HEK293 (cell line): ENCODE data around the gene NRL.

Experiments used
- CTCF ChIA-PET: fragments of 350-600 bp; formaldehyde crosslinking; extraction: SDS; loops from one replicate; lab custom pipeline; 2021; ENCODE audit warnings: antibody characterized with exemption; lab: Yijun Ruan, JAX
- POLR2A ChIA-PET: fragments of 300-600 bp; formaldehyde crosslinking; extraction: SDS; loops from one replicate; lab custom pipeline; 2020; ENCODE audit warnings: antibody characterized with exemption, inconsistent platforms; lab: Yijun Ruan, JAX
- H3K27ac ChIP-seq: fragments of 200-500 bp; sonication (Bioruptor generic); 2 replicates; pipeline ENCODE4 v1.5.1; 2014; ENCODE audit warnings: low read depth, low read length, control low read depth, inconsistent platforms; ENCODE audit errors: extremely low read depth
- H3K36me3 ChIP-seq, 2 experiments: fragments of 200-500 bp in 1 of 2; sonication (Bioruptor generic) in 1 of 2; 1 replicate in 1 of 2; 2 replicates in 1 of 2; pipeline ENCODE4 v1.5.1; 2014 to 2017; ENCODE audit warnings: inconsistent platforms in 2 of 2, low read length in 2 of 2; ENCODE audit not compliant: control insufficient read depth in 2 of 2, insufficient read depth in 1 of 2
- H3K4me1 ChIP-seq: fragments of 200-500 bp; sonication (Bioruptor generic); 2 replicates; pipeline ENCODE4 v1.5.1; 2014; ENCODE audit warnings: mild to moderate bottlenecking, low read length, inconsistent platforms; ENCODE audit not compliant: control insufficient read depth, insufficient read depth
- H3K4me3 ChIP-seq: 2 replicates; pipeline ENCODE4 v1.5.1; 2011; ENCODE audit warnings: low read depth, mild to moderate bottlenecking, control low read depth, low read length, moderate library complexity
- H3K9me3 ChIP-seq: fragments of 200-500 bp; sonication (Bioruptor generic); 2 replicates; pipeline ENCODE4 v1.5.1; 2014; ENCODE audit warnings: low read depth, low read length, inconsistent platforms; ENCODE audit not compliant: control insufficient read depth, insufficient read depth
- EGR2 ChIP-seq: fragments of 450-650 bp; formaldehyde crosslinking; IDR thresholded peaks from 2 replicates; pipeline ENCODE4 v1.5.1; 2016; ENCODE audit warnings: low read depth, missing biosample characterization, missing genetic modification characterization
- REST ChIP-seq: fragments of 450-650 bp; formaldehyde crosslinking; IDR thresholded peaks from 2 replicates; pipeline ENCODE4 v1.5.1; 2016; ENCODE audit warnings: missing biosample characterization, missing genetic modification characterization
- SCRT1 ChIP-seq: fragments of 450-650 bp; formaldehyde crosslinking; IDR thresholded peaks from 2 replicates; pipeline ENCODE4 v1.5.1; 2016; ENCODE audit warnings: missing biosample characterization, missing genetic modification characterization, borderline replicate concordance
- SP3 ChIP-seq: fragments of 450-650 bp; formaldehyde crosslinking; IDR thresholded peaks from 2 replicates; pipeline ENCODE4 v1.5.1; 2016; ENCODE audit warnings: missing biosample characterization, missing genetic modification characterization
- ZFHX2 ChIP-seq: fragments of 450-650 bp; formaldehyde crosslinking; conservative IDR thresholded peaks from 2 replicates; pipeline ENCODE4 v1.5.1; 2016; ENCODE audit warnings: missing biosample characterization, missing genetic modification characterization
- ZIC2 ChIP-seq: fragments of 450-650 bp; formaldehyde crosslinking; IDR thresholded peaks from 2 replicates; pipeline ENCODE4 v1.5.1; 2016; ENCODE audit warnings: missing biosample characterization, missing genetic modification characterization
- ZNF132 ChIP-seq: fragments of 450-650 bp; formaldehyde crosslinking; IDR thresholded peaks from 2 replicates; pipeline ENCODE4 v1.5.1; 2017; ENCODE audit warnings: missing biosample characterization, missing genetic modification characterization, borderline replicate concordance
- ZNF223 ChIP-seq: fragments of 450-650 bp; formaldehyde crosslinking; IDR thresholded peaks from 2 replicates; pipeline ENCODE4 v1.5.1; 2016; ENCODE audit warnings: missing biosample characterization, missing genetic modification characterization
- ZNF24 ChIP-seq: fragments of 450-650 bp; formaldehyde crosslinking; IDR thresholded peaks from 2 replicates; pipeline ENCODE4 v1.5.1; 2016; ENCODE audit warnings: missing biosample characterization, missing genetic modification characterization
- ZNF341 ChIP-seq: fragments of 450-650 bp; formaldehyde crosslinking; IDR thresholded peaks from 2 replicates; pipeline ENCODE4; 2016; ENCODE audit warnings: low read depth, missing biosample characterization, missing genetic modification characterization
- ZNF433 ChIP-seq: fragments of 450-650 bp; formaldehyde crosslinking; IDR thresholded peaks from 2 replicates; pipeline ENCODE4 v1.5.1; 2016; ENCODE audit warnings: missing biosample characterization, missing genetic modification characterization, low read depth
- ZNF501 ChIP-seq: fragments of 450-650 bp; formaldehyde crosslinking; IDR thresholded peaks from 2 replicates; pipeline ENCODE4 v1.5.1; 2016; ENCODE audit warnings: missing biosample characterization, missing genetic modification characterization
- ZNF530 ChIP-seq: fragments of 450-650 bp; formaldehyde crosslinking; IDR thresholded peaks from 2 replicates; pipeline ENCODE4 v1.5.1; 2016; ENCODE audit warnings: low read depth, missing biosample characterization, missing genetic modification characterization
- ZNF629 ChIP-seq: fragments of 450-650 bp; formaldehyde crosslinking; IDR thresholded peaks from 2 replicates; pipeline ENCODE4 v1.5.1; 2017; ENCODE audit warnings: missing biosample characterization, missing genetic modification characterization
- ZNF654 ChIP-seq: fragments of 450-650 bp; formaldehyde crosslinking; IDR thresholded peaks from 2 replicates; pipeline ENCODE4 v1.5.1; 2016; ENCODE audit warnings: low read depth, missing biosample characterization, missing genetic modification characterization
- ZNF785 ChIP-seq: fragments of 450-650 bp; formaldehyde crosslinking; IDR thresholded peaks from 2 replicates; pipeline ENCODE4 v1.5.1; 2016; ENCODE audit warnings: missing biosample characterization, missing genetic modification characterization
- ZSCAN18 ChIP-seq: fragments of 450-650 bp; formaldehyde crosslinking; IDR thresholded peaks from 2 replicates; pipeline ENCODE4 v1.5.1; 2016; ENCODE audit warnings: missing biosample characterization, missing genetic modification characterization
- TF ChIP-seq, protein P1 (sequence below): fragments of 450-650 bp; formaldehyde crosslinking; IDR thresholded peaks from 2 replicates; pipeline ENCODE4 v1.5.1; 2017; ENCODE audit warnings: missing biosample characterization, missing genetic modification characterization
- TF ChIP-seq, protein P2 (sequence below): fragments of 450-650 bp; formaldehyde crosslinking; IDR thresholded peaks from 2 replicates; pipeline ENCODE4 v1.5.1; 2016; ENCODE audit warnings: missing biosample characterization, missing genetic modification characterization
- TF ChIP-seq, protein P3 (sequence below): fragments of 450-650 bp; formaldehyde crosslinking; IDR thresholded peaks from 2 replicates; pipeline ENCODE4 v1.5.1; 2016; ENCODE audit warnings: missing biosample characterization, missing genetic modification characterization
- TF ChIP-seq, protein P4 (sequence below): fragments of 450-650 bp; formaldehyde crosslinking; optimal IDR thresholded peaks from 2 replicates; pipeline ENCODE3; 2016; ENCODE audit warnings: missing biosample characterization, mild to moderate bottlenecking, missing genetic modification characterization

Gene NRL

DNA sequence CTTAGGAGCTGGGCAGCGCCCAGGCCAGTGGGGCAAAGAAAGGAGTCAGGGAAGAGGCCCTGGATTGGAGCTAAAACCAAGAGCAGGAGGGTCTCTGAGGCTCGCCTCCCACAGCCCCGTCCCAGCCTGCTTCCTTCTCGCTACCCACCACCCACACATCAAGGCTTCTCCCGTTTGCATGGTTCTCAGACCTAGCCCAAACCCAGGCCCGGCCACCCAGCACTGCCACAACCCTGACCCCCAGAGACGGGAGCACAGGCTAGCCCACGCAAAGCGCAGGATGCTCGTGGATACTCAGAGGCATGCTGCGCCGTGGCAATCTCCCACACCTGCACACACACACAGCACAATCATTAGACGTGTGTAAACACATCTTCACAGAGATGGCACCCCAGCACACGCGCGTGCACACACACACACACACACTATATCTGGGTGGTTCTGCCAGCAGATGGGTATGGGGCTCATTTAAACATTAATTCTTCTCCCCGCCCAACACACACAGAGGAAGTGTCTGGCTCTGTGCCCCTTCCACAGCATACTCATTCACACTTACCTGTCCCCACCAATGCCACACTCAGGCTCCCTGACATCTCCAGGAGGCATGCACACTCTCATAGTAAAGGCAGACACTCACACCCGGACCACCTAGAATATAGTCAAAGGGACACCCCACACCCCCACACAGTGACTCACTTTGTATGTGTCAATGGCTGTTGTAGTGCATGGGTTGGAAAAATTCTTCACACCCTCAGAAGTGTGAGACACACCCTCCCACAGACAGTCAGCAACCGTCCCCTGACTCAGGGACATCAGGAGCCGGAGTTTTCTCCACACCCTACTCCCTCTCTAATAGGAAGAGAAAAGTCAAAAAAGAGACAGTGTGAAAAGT, 61.8 kb downstream of the NRL start:
- ChIA-PET POLR2A (interaction anchor here (0.8 to 1.7 kb wide), 5 partner anchors 30 to 218 kb away, joined by 3 to 12 read pairs (median 4); partner anchors contain the start of genes PCK2, RABGGTA and TINF2), CTCF (interaction anchor here (0.6 to 3.2 kb wide), 6 partner anchors 18 to 161 kb away, joined by 3 to 12 read pairs (median 4); partner anchors contain the start of gene CHMP4A)
- H3K36me3 ChIP-seq = no peaks in the 10 kb centered on the region
- no peak overlapping the region for H3K27ac ChIP-seq
- no peaks in the 10 kb centered on the region for H3K4me1 ChIP-seq
- no peaks in the 10 kb centered on the region for H3K9me3 ChIP-seq
- TF ChIP-seq ZNF341 (tag by site-specific recombination) (no peak), SCRT1 (tag by site-specific recombination) (no peak), ZIC2 (tag by site-specific recombination) (no peak), EGR2 (tag by site-specific recombination) (peak; percentile 69; the same call in 1 of the 2 replicates), ZNF132 (tag by site-specific recombination) (no peak), ZFHX2 (tag by site-specific recombination) (peak; percentile 59), ZNF530 (tag by site-specific recombination) (no peak), ZNF629 (0 out of 2 replicates have a peak, but pooled peaks have one; percentile 0), ZNF223 (tag by site-specific recombination) (no peak), ZNF785 (tag by site-specific recombination) (no peak), ZNF654 (tag by site-specific recombination) (no peak)
- TF ChIP-seq, protein P1, sequence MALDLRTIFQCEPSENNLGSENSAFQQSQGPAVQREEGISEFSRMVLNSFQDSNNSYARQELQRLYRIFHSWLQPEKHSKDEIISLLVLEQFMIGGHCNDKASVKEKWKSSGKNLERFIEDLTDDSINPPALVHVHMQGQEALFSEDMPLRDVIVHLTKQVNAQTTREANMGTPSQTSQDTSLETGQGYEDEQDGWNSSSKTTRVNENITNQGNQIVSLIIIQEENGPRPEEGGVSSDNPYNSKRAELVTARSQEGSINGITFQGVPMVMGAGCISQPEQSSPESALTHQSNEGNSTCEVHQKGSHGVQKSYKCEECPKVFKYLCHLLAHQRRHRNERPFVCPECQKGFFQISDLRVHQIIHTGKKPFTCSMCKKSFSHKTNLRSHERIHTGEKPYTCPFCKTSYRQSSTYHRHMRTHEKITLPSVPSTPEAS (tag by site-specific recombination) = 0 out of 2 replicates have a peak, but pooled peaks have one; percentile 14
- TF ChIP-seq, protein P2, sequence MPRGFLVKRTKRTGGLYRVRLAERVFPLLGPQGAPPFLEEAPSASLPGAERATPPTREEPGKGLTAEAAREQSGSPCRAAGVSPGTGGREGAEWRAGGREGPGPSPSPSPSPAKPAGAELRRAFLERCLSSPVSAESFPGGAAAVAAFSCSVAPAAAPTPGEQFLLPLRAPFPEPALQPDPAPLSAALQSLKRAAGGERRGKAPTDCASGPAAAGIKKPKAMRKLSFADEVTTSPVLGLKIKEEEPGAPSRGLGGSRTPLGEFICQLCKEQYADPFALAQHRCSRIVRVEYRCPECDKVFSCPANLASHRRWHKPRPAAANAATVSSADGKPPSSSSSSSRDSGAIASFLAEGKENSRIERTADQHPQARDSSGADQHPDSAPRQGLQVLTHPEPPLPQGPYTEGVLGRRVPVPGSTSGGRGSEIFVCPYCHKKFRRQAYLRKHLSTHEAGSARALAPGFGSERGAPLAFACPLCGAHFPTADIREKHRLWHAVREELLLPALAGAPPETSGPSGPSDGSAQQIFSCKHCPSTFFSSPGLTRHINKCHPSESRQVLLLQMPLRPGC (tag by site-specific recombination) = no peak
- TF ChIP-seq, protein P3, sequence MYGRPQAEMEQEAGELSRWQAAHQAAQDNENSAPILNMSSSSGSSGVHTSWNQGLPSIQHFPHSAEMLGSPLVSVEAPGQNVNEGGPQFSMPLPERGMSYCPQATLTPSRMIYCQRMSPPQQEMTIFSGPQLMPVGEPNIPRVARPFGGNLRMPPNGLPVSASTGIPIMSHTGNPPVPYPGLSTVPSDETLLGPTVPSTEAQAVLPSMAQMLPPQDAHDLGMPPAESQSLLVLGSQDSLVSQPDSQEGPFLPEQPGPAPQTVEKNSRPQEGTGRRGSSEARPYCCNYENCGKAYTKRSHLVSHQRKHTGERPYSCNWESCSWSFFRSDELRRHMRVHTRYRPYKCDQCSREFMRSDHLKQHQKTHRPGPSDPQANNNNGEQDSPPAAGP (tag by site-specific recombination) = no peak
- TF ChIP-seq, all 188 proteins: peak for 4
- no peak overlapping the region for H3K4me3 ChIP-seq

DNA sequence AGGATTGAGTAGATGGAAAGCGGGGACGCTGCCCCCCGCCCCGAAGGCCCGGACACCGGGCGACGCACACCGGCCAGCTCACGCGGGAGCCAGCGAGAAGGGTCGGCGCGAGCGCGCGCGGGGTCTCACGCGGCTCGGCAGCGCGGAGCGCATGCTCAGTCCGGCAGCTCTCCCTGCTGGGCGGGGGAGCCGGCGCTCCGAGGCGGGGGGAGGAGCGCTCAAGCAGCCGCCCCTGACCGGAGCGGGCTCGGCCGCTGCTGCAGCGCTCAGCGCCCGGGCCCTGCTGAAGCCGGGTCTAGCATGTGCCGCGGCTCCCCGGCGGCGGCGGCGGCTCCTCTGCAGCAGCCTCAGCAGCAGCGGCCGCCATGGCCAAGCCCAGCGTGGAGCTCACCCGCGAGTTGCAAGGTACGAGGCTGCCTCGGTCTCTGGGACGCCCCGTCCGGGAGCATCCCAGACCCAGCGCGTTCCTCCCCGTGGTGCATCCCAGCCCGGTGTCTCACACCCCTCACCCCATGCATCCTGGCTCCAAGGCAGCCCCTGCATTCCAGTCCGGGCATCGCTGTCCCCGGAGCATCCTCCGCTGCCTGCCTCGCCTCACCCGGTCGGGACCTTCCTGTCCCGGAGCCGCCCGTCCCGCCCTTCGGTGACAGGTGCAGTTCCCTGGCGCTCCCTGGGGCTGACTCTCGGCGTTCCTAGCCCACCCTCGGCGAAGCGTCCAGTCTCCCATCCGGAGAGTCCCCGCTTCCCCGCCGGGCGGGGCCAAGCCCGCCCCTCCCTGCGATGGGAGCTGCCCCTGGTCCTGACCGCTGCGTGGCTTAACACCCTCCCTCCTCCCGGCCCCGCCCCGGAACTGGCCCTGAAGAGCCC, 62.7 kb downstream of the NRL start, which contains the start of gene CARMIL3:
Gene CARMIL3, plus strand, starts transcription at position 221 of the 867 bp plus-strand sequence. Its CDS starts 145 bp downstream, at position 366.
- peak within 1 kb of the TSS; percentile 52 for H3K4me3 ChIP-seq
- no peaks in the 10 kb centered on the region for H3K4me1 ChIP-seq
- ChIA-PET CTCF (interaction anchor here (0.6 to 3.2 kb wide), 6 partner anchors 17 to 162 kb away, joined by 3 to 12 read pairs (median 4); partner anchors contain the start of gene CHMP4A), POLR2A (interaction anchor here (0.5 to 1.7 kb wide), 6 partner anchors 31 to 219 kb away, joined by 3 to 12 read pairs (median 4); partner anchors contain the start of genes PCK2, RABGGTA and TINF2)
- H3K36me3 ChIP-seq = no peaks in the 10 kb centered on the region
- H3K9me3 ChIP-seq = no peaks in the 10 kb centered on the region
- H3K27ac ChIP-seq = no peak within 1 kb of the TSS; the same call in 1 of the 2 replicates
- TF ChIP-seq ZNF433 (tag by site-specific recombination) (no peak), ZSCAN18 (tag by site-specific recombination) (no peak), REST (tag by site-specific recombination) (peak; percentile 99), ZNF24 (tag by site-specific recombination) (no peak), ZNF501 (tag by site-specific recombination) (no peak), SP3 (tag by site-specific recombination) (peak; percentile 85)
- TF ChIP-seq, protein P4, sequence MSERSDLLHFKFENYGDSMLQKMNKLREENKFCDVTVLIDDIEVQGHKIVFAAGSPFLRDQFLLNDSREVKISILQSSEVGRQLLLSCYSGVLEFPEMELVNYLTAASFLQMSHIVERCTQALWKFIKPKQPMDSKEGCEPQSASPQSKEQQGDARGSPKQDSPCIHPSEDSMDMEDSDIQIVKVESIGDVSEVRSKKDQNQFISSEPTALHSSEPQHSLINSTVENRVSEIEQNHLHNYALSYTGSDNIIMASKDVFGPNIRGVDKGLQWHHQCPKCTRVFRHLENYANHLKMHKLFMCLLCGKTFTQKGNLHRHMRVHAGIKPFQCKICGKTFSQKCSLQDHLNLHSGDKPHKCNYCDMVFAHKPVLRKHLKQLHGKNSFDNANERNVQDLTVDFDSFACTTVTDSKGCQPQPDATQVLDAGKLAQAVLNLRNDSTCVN (tag by site-specific recombination) = peak; percentile 75
